ENCODE data around the gene HOXB2.

GRCh38 chr17:48546137-48546923 lies 1.4 kb upstream of the HOXB2 start:
- TF ChIP-seq, protein P1, sequence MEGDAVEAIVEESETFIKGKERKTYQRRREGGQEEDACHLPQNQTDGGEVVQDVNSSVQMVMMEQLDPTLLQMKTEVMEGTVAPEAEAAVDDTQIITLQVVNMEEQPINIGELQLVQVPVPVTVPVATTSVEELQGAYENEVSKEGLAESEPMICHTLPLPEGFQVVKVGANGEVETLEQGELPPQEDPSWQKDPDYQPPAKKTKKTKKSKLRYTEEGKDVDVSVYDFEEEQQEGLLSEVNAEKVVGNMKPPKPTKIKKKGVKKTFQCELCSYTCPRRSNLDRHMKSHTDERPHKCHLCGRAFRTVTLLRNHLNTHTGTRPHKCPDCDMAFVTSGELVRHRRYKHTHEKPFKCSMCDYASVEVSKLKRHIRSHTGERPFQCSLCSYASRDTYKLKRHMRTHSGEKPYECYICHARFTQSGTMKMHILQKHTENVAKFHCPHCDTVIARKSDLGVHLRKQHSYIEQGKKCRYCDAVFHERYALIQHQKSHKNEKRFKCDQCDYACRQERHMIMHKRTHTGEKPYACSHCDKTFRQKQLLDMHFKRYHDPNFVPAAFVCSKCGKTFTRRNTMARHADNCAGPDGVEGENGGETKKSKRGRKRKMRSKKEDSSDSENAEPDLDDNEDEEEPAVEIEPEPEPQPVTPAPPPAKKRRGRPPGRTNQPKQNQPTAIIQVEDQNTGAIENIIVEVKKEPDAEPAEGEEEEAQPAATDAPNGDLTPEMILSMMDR (IDR thresholded peaks at IDR 0.05; ENCODE audit: poor library complexity): no peak
- no peak for TF ChIP-seq EZH2phosphoT487 (IDR thresholded peaks at IDR 0.05; ENCODE audit: low read depth, severe bottlenecking, unreplicated experiment)
- no peak for TF ChIP-seq EZH2 (IDR thresholded peaks at IDR 0.05; ENCODE audit: borderline replicate concordance)
